Endothelial cell of umbilical vein (primary cell): Measurements from ENCODE around the gene TNS2. TPM values are rescaled to one million over a fixed set of nuclear protein-coding genes. Genes with fewer than 3 reads are reported as not detected.

ENCODE experiments used
- BruUV-seq: library from RNA; stranded (reverse); fragments of 400-500 nt; replicated peaks from 2 replicates; lab custom pipeline; 2021; lab: Mats Ljungman, UMichigan
- CTCF ChIA-PET: fragments of 300-600, 350-600 bp; sonication (Branson Sonifier 250); formaldehyde crosslinking; loops from one replicate; lab custom pipeline; 2021; ENCODE audit warnings: antibody characterized with exemption, inconsistent platforms; lab: Charles Lee
- POLR2A ChIA-PET: fragments of 300-600, 350-600 bp; sonication (Branson Sonifier 250); formaldehyde crosslinking; loops from one replicate; lab custom pipeline; 2021; ENCODE audit warnings: antibody characterized with exemption, inconsistent platforms; lab: Charles Lee
- DNase-seq: peaks from one replicate; pipeline ENCODE4 v3.0.0-alpha.2; 2011; ENCODE audit warnings: low read depth, low spot score
- FAIRE-seq: peaks from 2 replicates; lab custom pipeline; 2011; peaks lifted over from hg19 to GRCh38; lab: Jason Lieb, UNC
- H2AFZ ChIP-seq: 2 replicates; pipeline ENCODE4 v1.6.0; 2012; ENCODE audit warnings: low read depth, low read length, control low read depth, inconsistent platforms
- H3K27ac ChIP-seq: 2 replicates; pipeline ENCODE4 v1.5.1; 2011; ENCODE audit warnings: low read depth, mild to moderate bottlenecking, control low read depth, low read length, moderate library complexity; ENCODE audit not compliant: insufficient read depth
- H3K27me3 ChIP-seq, 2 experiments: 2 replicates each; pipeline versions ENCODE4 v1.6.0 to v1.6.1; 2011; ENCODE audit warnings: low read length in 2 of 2, mixed read lengths in 1 of 2; ENCODE audit not compliant: control insufficient read depth in 2 of 2, insufficient read depth in 2 of 2
- H3K36me3 ChIP-seq, 2 experiments: 2 replicates in 1 of 2; 3 replicates in 1 of 2; pipeline ENCODE4 v1.5.1; 2011; ENCODE audit warnings: low read length in 2 of 2, mild to moderate bottlenecking in 1 of 2, moderate library complexity in 1 of 2; ENCODE audit not compliant: control insufficient read depth in 2 of 2, insufficient read depth in 2 of 2; ENCODE audit errors: extremely low read depth in 1 of 2
- H3K4me1 ChIP-seq: 3 replicates; pipeline ENCODE4 v1.5.1; 2011; ENCODE audit warnings: mild to moderate bottlenecking, low read length; ENCODE audit not compliant: control insufficient read depth, insufficient read depth; ENCODE audit errors: extremely low read depth
- H3K4me2 ChIP-seq: 2 replicates; pipeline ENCODE4 v1.6.1; 2011; ENCODE audit warnings: low read length, control low read depth, mixed read lengths; ENCODE audit not compliant: insufficient read depth
- H3K4me3 ChIP-seq, 3 experiments: fragments of 200-600 bp in 1 of 3; sonication (generic), shearing (Covaris generic) in 1 of 3; replicated peaks in 1 of 3; 2 replicates each; pipeline ENCODE4 v1.5.1; 2011 to 2016; ENCODE audit warnings: control low read depth in 3 of 3, low read length in 3 of 3, mild to moderate bottlenecking in 2 of 3, inconsistent platforms in 1 of 3, low read depth in 1 of 3, moderate library complexity in 1 of 3; ENCODE audit not compliant: insufficient read depth in 1 of 3
- H3K79me2 ChIP-seq: 2 replicates; pipeline ENCODE4 v1.6.0; 2012; ENCODE audit warnings: low read length, inconsistent platforms; ENCODE audit not compliant: control insufficient read depth, insufficient read depth
- H3K9ac ChIP-seq: replicated peaks from 2 replicates; pipeline ENCODE3; 2011; ENCODE audit warnings: low read length, control low read depth; ENCODE audit not compliant: insufficient read depth; ENCODE audit errors: extremely low read depth
- H3K9me1 ChIP-seq: replicated peaks from 3 replicates; pipeline ENCODE4 v1.6.0; 2011; ENCODE audit warnings: mild to moderate bottlenecking, low read length; ENCODE audit not compliant: control insufficient read depth, insufficient read depth; ENCODE audit errors: extremely low read depth
- H3K9me3 ChIP-seq: replicated peaks from 2 replicates; pipeline ENCODE4 v1.5.1; 2012; ENCODE audit warnings: low read length, inconsistent platforms; ENCODE audit not compliant: control insufficient read depth, insufficient read depth
- H4K20me1 ChIP-seq: replicated peaks from 2 replicates; pipeline ENCODE3; 2011; ENCODE audit warnings: mild to moderate bottlenecking, low read length; ENCODE audit not compliant: control insufficient read depth, insufficient read depth; ENCODE audit errors: extremely low read depth
- EZH2 ChIP-seq: IDR thresholded peaks from 2 replicates; pipeline ENCODE4 v1.6.1; 2012; ENCODE audit warnings: borderline replicate concordance, low read depth, mild to moderate bottlenecking, moderate library complexity, low read length, inconsistent platforms; ENCODE audit not compliant: severe bottlenecking
- FOS ChIP-seq: IDR thresholded peaks from 2 replicates; pipeline ENCODE4 v1.6.1; 2011; ENCODE audit warnings: mild to moderate bottlenecking, low read length, moderate library complexity, borderline replicate concordance; ENCODE audit not compliant: insufficient read depth
- GATA2 ChIP-seq: IDR thresholded peaks from 2 replicates; pipeline ENCODE4 v1.7.0; 2011; ENCODE audit warnings: low read depth, mild to moderate bottlenecking, moderate library complexity, mixed read lengths, low read length; ENCODE audit not compliant: insufficient read length, insufficient read depth
- MYC ChIP-seq: IDR thresholded peaks from one replicate; pipeline ENCODE4 v1.6.1; 2011; ENCODE audit warnings: mild to moderate bottlenecking, low read depth, low read length
- POLR2A ChIP-seq: IDR thresholded peaks from 2 replicates; pipeline ENCODE4 v1.6.1; 2012; ENCODE audit warnings: low read depth, mild to moderate bottlenecking, control low read depth, low read length
- POLR2AphosphoS5 ChIP-seq: IDR thresholded peaks from 2 replicates; pipeline ENCODE4 v1.6.1; 2012; ENCODE audit warnings: low read depth, mild to moderate bottlenecking, control low read depth, low read length, moderate library complexity; ENCODE audit not compliant: insufficient read depth
- dilution Hi-C: fragments of 300-500 bp; cut with MboI; formaldehyde crosslinking; loops from one replicate; pipeline ENCODE4 v1.15.0; 2019; ENCODE audit warnings: low sequenced_read_pairs; ENCODE audit not compliant: extremely low pct_ligation_motif_present
- intact Hi-C: fragments of 100-400 bp; cut with micrococcal nuclease; formaldehyde crosslinking; loops from one replicate; pipeline ENCODE4 v1.10.0; 2022
- polyA plus RNA-seq, 4 experiments: library from polyadenylated mRNA; depleted of rRNA in 3 of 4; stranded (reverse) in 3 of 4; unstranded in 1 of 4; fragments of >200 nt; gene quantifications; 2 replicates each; pipeline versions ENCODE4 v1.2.1 to v1.2.3, GENCODE V29; 2011 to 2012; ENCODE audit warnings: missing spikeins in 1 of 4
- total RNA-seq: library from RNA; stranded (reverse); gene quantifications from 2 replicates; pipeline ENCODE4 v1.2.3, GENCODE V29; 2021
- TF ChIP-seq, protein P1 (sequence below): IDR thresholded peaks from 2 replicates; pipeline ENCODE4 v1.6.1; 2011; ENCODE audit not compliant: insufficient read depth, insufficient read length
- TF ChIP-seq, protein P2 (sequence below), 2 donors: IDR thresholded peaks; 1 replicate in 1 of 2; 2 replicates in 1 of 2; pipeline ENCODE4 v1.5.1; 2011; ENCODE audit warnings: low read length in 2 of 2, mild to moderate bottlenecking in 2 of 2, moderate library complexity in 2 of 2, control low read depth in 1 of 2, inconsistent platforms in 1 of 2, low read depth in 1 of 2; ENCODE audit not compliant: insufficient read depth in 1 of 2; ENCODE audit errors: extremely low read depth in 1 of 2

Gene TNS2
- total and polyA plus RNA-seq, 2 donors (not counting 3 experiments of a cell fraction or from before 2014, with no cell fraction given), result 84.5 to 106 TPM

DNA sequence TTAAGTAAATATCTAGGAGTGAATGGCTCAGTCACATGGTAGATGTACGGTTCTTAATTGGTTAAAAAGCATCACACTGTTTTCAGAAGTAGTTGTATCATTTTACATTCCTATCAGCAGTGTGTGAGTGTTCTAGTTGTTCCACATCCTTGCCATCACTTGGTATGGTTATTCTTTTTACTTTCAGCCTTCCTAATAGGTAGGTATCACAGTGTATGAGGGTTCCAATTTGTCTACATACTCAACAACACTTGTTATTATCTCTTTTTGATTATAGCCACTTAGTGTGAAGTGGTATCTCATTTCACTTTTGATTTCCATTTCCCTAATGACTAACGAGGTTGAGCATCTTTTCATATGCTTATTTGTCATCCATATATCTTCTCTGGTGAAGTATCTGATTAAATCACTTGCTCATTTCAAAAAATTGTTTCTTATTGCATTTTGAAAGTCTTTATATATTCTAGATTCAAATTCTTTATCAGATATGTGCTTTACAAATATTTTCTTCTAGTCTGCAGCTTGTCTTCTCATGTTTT, 32.8 kb downstream of the TNS2 start:
- dilution Hi-C loops, result no loop called here
- no peak for FAIRE-seq

More for the DNA sequence above, 32.8 kb downstream of the TNS2 start:
- H3K4me1 ChIP-seq, result peaks cover 9% of the 10 kb centered on the region
- H3K4me2 ChIP-seq, result no peak overlapping the region
- TF ChIP-seq EZH2, result no peak
- TF ChIP-seq GATA2, result no peak
- TF ChIP-seq POLR2A, result no peak
- no peak for TF ChIP-seq POLR2AphosphoS5
- TF ChIP-seq MYC, result no peak
- TF ChIP-seq, protein P1, sequence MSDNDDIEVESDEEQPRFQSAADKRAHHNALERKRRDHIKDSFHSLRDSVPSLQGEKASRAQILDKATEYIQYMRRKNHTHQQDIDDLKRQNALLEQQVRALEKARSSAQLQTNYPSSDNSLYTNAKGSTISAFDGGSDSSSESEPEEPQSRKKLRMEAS, result no peak
- no peak for TF ChIP-seq FOS
- TF ChIP-seq, protein P2, sequence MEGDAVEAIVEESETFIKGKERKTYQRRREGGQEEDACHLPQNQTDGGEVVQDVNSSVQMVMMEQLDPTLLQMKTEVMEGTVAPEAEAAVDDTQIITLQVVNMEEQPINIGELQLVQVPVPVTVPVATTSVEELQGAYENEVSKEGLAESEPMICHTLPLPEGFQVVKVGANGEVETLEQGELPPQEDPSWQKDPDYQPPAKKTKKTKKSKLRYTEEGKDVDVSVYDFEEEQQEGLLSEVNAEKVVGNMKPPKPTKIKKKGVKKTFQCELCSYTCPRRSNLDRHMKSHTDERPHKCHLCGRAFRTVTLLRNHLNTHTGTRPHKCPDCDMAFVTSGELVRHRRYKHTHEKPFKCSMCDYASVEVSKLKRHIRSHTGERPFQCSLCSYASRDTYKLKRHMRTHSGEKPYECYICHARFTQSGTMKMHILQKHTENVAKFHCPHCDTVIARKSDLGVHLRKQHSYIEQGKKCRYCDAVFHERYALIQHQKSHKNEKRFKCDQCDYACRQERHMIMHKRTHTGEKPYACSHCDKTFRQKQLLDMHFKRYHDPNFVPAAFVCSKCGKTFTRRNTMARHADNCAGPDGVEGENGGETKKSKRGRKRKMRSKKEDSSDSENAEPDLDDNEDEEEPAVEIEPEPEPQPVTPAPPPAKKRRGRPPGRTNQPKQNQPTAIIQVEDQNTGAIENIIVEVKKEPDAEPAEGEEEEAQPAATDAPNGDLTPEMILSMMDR (IDR thresholded peaks at IDR 0.05; ENCODE audit: extremely low read depth in 1 of 2, insufficient read depth in 1 of 2, low read depth in 1 of 2, low read length in 2 of 2), result no peak
- peaks cover 2 to 9% of the 10 kb centered on the region in 2 experiments for H3K27me3 ChIP-seq
- no peak overlapping the region for H3K4me3 ChIP-seq
- no TSS peak for BruUV-seq
- H2AFZ ChIP-seq, result no peak overlapping the region
- intact Hi-C loops, result no loop called here
- no peaks in the 10 kb centered on the region for H4K20me1 ChIP-seq
- H3K9me3 ChIP-seq, result no peaks in the 10 kb centered on the region
- H3K9me1 ChIP-seq, result no peaks in the 10 kb centered on the region
- CTCF ChIA-PET, result interaction anchor here (2.7 kb wide), 1 partner anchor 17 kb away, joined by 11 read pairs; no protein-coding TSS in a partner anchor
- POLR2A ChIA-PET, result no interaction called here
- H3K36me3 ChIP-seq, result no peaks in the 10 kb centered on the region
- H3K79me2 ChIP-seq, result peaks cover 6% of the 10 kb centered on the region
- no peak overlapping the region for H3K9ac ChIP-seq
- H3K27ac ChIP-seq, result no peak overlapping the region
- no peak for DNase-seq
